ENCODE results near the gene PNMT.

PNMT gene

GRCh38 chr17:39653662-39654331 lies 14.5 kb upstream of the PNMT start:
- DNase-seq (ENCODE audit: low spot score): peak; percentile 81

DNA sequence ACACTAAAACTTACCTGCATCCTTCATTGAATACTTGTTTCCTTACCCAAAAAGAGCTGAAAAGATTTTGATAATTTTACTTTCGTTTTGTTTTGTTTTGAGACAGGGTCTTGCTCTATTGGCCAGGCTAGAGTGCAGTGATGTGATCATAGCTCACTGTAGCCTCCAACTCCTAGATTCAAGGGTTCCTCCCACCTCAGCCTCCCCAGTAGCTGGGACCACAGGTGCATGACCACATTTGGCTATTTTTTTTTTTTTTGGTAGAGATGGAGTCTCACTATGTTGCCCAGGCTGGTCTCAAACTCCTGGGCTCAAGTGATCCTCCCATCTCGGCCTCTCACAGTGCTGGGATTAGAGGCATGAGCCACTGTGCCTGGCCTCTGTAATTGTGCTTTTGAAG lies 13.1 kb upstream of the PNMT start:
- no peak for DNase-seq (ENCODE audit: low spot score)

- no peak for DNase-seq (ENCODE audit: low spot score)
Measured at GRCh38 chr17:39658346-39658745, 9.9 kb upstream of the PNMT start.

- no peak for DNase-seq (ENCODE audit: low spot score)
Measured at GRCh38 chr17:39658760-39659159, 9.5 kb upstream of the PNMT start.

DNA sequence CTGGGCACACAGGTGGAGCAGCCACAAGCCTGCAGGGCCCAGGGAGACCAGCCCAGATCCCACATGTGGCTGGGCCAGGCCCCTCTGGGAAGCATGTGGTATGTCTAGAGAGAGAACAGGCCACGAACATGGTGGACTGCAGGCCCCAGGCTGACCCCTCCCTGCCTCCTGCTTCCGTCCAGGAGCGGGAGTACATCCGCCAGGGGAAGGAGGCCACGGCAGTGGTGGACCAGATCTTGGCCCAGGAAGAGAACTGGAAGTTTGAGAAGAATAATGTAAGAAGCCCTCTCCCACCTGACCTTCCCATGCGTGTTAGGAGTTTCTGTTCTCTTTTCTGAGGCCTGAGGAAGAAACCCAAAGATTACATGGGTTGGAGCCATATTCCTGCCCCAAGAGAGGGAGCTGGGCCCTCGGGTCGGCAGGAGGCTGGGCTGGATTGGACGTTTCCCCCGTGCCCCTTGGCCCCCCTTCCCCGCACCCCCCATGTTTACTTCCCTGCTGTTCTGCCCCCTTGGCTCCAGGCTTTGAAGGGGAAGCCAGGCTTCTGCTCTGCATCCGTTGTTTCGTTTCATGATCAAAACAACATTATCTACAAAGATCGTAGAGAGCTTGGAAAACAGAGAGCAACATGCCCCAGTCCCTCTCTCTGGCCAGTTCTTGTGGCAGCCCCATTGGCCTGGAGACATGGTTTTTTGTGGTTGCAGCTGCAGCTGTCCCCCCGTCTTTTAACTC lies 8.8 kb upstream of the PNMT start:
- peak; percentile 51 for DNase-seq (ENCODE audit: low spot score)

- DNase-seq (ENCODE audit: low spot score): no peak
Measured at GRCh38 chr17:39660011-39660360, 8.3 kb upstream of the PNMT start.

DNA sequence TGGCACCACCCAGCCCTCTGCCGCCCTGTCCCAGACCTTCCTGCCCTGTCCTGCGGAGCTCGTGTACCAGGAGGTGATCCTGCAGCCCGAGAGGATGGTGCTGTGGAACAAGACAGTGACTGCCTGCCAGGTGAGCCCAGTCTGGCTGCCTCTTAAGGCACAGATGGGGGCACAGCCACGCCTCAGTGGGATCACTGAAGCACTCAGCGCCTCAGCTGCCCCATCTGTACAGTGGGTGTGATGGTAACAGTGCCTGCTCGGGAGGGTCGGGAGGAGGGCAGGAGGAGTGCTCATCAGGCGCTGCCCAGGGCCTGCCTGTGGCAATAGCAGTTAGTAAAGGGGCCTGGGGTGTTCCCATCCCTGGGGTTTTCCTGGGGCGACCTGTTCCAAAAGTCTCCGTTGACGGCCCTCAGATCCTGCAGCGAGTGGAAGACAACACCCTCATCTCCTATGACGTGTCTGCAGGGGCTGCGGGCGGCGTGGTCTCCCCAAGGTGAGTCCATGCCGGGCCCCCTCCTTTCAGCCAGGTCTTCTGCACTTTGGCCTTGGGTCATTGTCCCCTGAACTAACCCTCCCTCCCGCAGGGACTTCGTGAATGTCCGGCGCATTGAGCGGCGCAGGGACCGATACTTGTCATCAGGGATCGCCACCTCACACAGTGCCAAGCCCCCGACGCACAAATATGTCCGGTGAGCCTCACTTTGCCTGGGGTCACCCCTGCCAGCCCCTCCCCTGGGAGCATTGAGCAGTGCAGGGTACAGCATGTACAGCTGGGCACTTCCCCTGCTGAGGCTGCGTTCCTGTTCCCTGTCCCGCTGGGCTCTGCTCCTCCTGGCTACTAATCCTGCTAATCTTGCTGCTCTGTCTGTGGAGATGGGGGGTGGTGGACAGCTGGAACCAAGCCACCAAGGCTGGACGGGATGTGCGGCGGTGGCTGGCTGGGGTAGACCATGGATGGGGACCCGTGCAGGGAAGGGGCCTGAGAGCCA lies 7.6 kb upstream of the PNMT start:
- DNase-seq (ENCODE audit: low spot score): no peak

GRCh38 chr17:39661744-39662541 lies 6.3 kb upstream of the PNMT start:
- DNase-seq (ENCODE audit: low spot score): no peak

DNA sequence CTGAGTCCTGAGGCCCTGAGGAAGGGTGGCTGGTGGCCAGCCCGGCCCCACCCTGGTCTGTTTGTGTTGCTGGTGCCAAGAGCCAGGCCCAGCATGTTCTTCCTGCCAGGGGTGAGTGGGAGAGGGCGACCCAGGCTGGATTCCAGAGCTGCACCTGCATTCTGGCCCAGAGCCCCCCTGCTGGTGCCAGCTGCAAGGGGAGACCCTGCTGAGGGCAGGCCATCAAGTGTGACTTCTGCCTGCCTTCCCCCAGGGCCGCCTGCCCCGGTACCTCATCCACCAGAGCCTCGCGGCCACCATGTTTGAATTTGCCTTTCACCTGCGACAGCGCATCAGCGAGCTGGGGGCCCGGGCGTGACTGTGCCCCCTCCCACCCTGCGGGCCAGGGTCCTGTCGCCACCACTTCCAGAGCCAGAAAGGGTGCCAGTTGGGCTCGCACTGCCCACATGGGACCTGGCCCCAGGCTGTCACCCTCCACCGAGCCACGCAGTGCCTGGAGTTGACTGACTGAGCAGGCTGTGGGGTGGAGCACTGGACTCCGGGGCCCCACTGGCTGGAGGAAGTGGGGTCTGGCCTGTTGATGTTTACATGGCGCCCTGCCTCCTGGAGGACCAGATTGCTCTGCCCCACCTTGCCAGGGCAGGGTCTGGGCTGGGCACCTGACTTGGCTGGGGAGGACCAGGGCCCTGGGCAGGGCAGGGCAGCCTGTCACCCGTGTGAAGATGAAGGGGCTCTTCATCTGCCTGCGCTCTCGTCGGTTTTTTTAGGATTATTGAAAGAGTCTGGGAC lies 5.5 kb upstream of the PNMT start:
- no peak for DNase-seq (ENCODE audit: low spot score)

- no peak for DNase-seq (ENCODE audit: low spot score)
Measured at GRCh38 chr17:39663340-39663687, 4.9 kb upstream of the PNMT start.

- DNase-seq (ENCODE audit: low spot score): no peak
Measured at GRCh38 chr17:39663688-39664580, 4.3 kb upstream of the PNMT start.

- DNase-seq (ENCODE audit: low spot score): no peak
Measured at GRCh38 chr17:39664581-39665561, 3.4 kb upstream of the PNMT start, which contains the start of gene TCAP. Gene TCAP (plus strand): TSS chr17:39665349. CDS start chr17:39665360, 11 bp downstream.

- DNase-seq (ENCODE audit: low spot score): no peak
Measured at GRCh38 chr17:39665642-39666224, 2.5 kb upstream of the PNMT start.

- no peak for DNase-seq (ENCODE audit: low spot score)
Measured at GRCh38 chr17:39666231-39666600, 2.0 kb upstream of the PNMT start.

GRCh38 chr17:39666601-39667261 lies 1.5 kb upstream of the PNMT start:
- DNase-seq (ENCODE audit: low spot score): peak; percentile 49

- no peak for DNase-seq (ENCODE audit: low spot score)
Measured at GRCh38 chr17:39667262-39667944, 850 bp upstream of the PNMT start.

All from pons (tissue), 1 donor.